Loucy (cell line): ENCODE results near the gene NARF.

ENCODE experiments used
- H2AFZ ChIP-seq: fragments of 200-600 bp; sonication (generic); 2 replicates; pipeline ENCODE4 v1.6.0; 2016; ENCODE audit warnings: antibody characterized with exemption, mild to moderate bottlenecking, low read length, moderate library complexity
- H3F3A ChIP-seq: fragments of 200-600 bp; 2 replicates; pipeline ENCODE4 v1.6.0; 2016; ENCODE audit warnings: antibody characterized with exemption, low read depth, mild to moderate bottlenecking
- H3K27me3 ChIP-seq: fragments of 200-600 bp; sonication (generic); 2 replicates; pipeline ENCODE4 v1.6.1; 2014; ENCODE audit warnings: low read length, mild to moderate bottlenecking; ENCODE audit not compliant: insufficient read depth, poor library complexity, severe bottlenecking
- H3K36me3 ChIP-seq: fragments of 200-600 bp; sonication (generic); 2 replicates; pipeline ENCODE4 v1.6.1; 2016; ENCODE audit warnings: low read length; ENCODE audit not compliant: insufficient read depth
- H3K4me1 ChIP-seq: fragments of 200-600 bp; sonication (generic); 2 replicates; pipeline ENCODE4 v1.5.1; 2014; ENCODE audit warnings: low read length, mild to moderate bottlenecking; ENCODE audit not compliant: insufficient read depth, poor library complexity, severe bottlenecking
- H3K4me2 ChIP-seq: fragments of 200-600 bp; sonication (generic); 2 replicates; pipeline ENCODE4 v1.6.0; 2014; ENCODE audit warnings: antibody characterized with exemption, low read length, low read depth, mild to moderate bottlenecking; ENCODE audit not compliant: poor library complexity, severe bottlenecking
- H3K4me3 ChIP-seq: fragments of 200-600 bp; sonication (generic); 2 replicates; pipeline ENCODE4 v1.5.1; 2014; ENCODE audit warnings: low read length, mild to moderate bottlenecking, mixed read lengths; ENCODE audit not compliant: poor library complexity, severe bottlenecking
- H3K79me2 ChIP-seq: fragments of 200-600 bp; sonication (generic); 2 replicates; pipeline ENCODE4 v1.6.1; 2014; ENCODE audit warnings: low read length; ENCODE audit not compliant: insufficient read depth
- H3K9ac ChIP-seq: fragments of 200-600 bp; sonication (generic); 2 replicates; pipeline ENCODE4 v1.6.0; 2014; ENCODE audit warnings: mild to moderate bottlenecking, low read depth, low read length, moderate library complexity; ENCODE audit not compliant: poor library complexity, severe bottlenecking
- H3K9me2 ChIP-seq: fragments of 200-600 bp; sonication (generic); replicated peaks from 2 replicates; pipeline ENCODE4 v1.6.1; 2016; ENCODE audit warnings: low read depth, low read length, mixed read lengths
- H3K9me3 ChIP-seq: fragments of 200-600 bp; sonication (generic); 2 replicates; pipeline ENCODE4 v1.6.1; 2014; ENCODE audit warnings: mild to moderate bottlenecking, antibody characterized with exemption, low read length, low read depth; ENCODE audit not compliant: insufficient read depth
- H4K20me1 ChIP-seq: fragments of 200-600 bp; sonication (generic); 2 replicates; pipeline ENCODE4 v1.6.0; 2014; ENCODE audit warnings: antibody characterized with exemption, low read length, mild to moderate bottlenecking; ENCODE audit not compliant: insufficient read depth, poor library complexity, severe bottlenecking
- CTCF ChIP-seq: fragments of 200-600 bp; sonication (generic); conservative IDR thresholded peaks from 2 replicates; pipeline ENCODE4 v1.5.1; 2014; ENCODE audit warnings: mild to moderate bottlenecking, antibody characterized with exemption, low read length
- EZH2phosphoT487 ChIP-seq: fragments of 200-600 bp; IDR thresholded peaks from 2 replicates; pipeline ENCODE4 v1.6.1; 2018; ENCODE audit warnings: antibody characterized with exemption, mild to moderate bottlenecking, moderate library complexity, borderline replicate concordance

The NARF gene

GRCh38 chr17:82433560-82434215, 24.9 kb upstream of the NARF start:
- Histone ChIP-seq H3K4me2 (no peak overlapping the region), H3K79me2 (peaks cover 1% of the 10 kb centered on the region), H3K9ac (no peak overlapping the region), H3F3A (peaks cover 3% of the 10 kb centered on the region; the same call in 1 of the 2 replicates), H3K27me3 (no peaks in the 10 kb centered on the region), H3K9me2 (no peaks in the 10 kb centered on the region), H3K36me3 (no peaks in the 10 kb centered on the region), H2AFZ (no peak overlapping the region), H4K20me1 (no peaks in the 10 kb centered on the region), H3K4me1 (peaks cover 52% of the 10 kb centered on the region), H3K9me3 (no peaks in the 10 kb centered on the region), H3K4me3 (no peak overlapping the region)
- TF ChIP-seq EZH2phosphoT487 = no peak

GRCh38 chr17:82434216-82434565, 24.4 kb upstream of the NARF start:
- Histone ChIP-seq H3K9me3 (no peaks in the 10 kb centered on the region), H3K36me3 (no peaks in the 10 kb centered on the region), H4K20me1 (no peaks in the 10 kb centered on the region), H3K9ac (peak overlapping the region; percentile 44), H3K27me3 (no peaks in the 10 kb centered on the region), H2AFZ (no peak overlapping the region), H3F3A (peaks cover 2% of the 10 kb centered on the region; the same call in 1 of the 2 replicates), H3K4me1 (peaks cover 48% of the 10 kb centered on the region), H3K4me2 (peak overlapping the region; percentile 65), H3K9me2 (no peaks in the 10 kb centered on the region), H3K79me2 (no peaks in the 10 kb centered on the region), H3K4me3 (peak overlapping the region; percentile 37)
- TF ChIP-seq CTCF (no peak), EZH2phosphoT487 (no peak)

GRCh38 chr17:82435103-82435502, 23.4 kb upstream of the NARF start:
- no peak overlapping the region for H2AFZ ChIP-seq
- H3K9ac ChIP-seq = peak overlapping the region; percentile 44
- no peaks in the 10 kb centered on the region for H3K27me3 ChIP-seq
- peaks cover 2% of the 10 kb centered on the region; the same call in 1 of the 2 replicates for H3F3A ChIP-seq
- no peaks in the 10 kb centered on the region for H3K9me2 ChIP-seq
- no peak overlapping the region for H3K4me2 ChIP-seq
- no peak overlapping the region for H3K4me3 ChIP-seq
- H3K4me1 ChIP-seq = peaks cover 39% of the 10 kb centered on the region
- no peaks in the 10 kb centered on the region for H3K36me3 ChIP-seq
- no peaks in the 10 kb centered on the region for H3K79me2 ChIP-seq
- no peaks in the 10 kb centered on the region for H3K9me3 ChIP-seq
- TF ChIP-seq CTCF (no peak), EZH2phosphoT487 (no peak)
- no peaks in the 10 kb centered on the region for H4K20me1 ChIP-seq
